ENCODE results near the gene PTPRG.

PTPRG gene

DNA sequence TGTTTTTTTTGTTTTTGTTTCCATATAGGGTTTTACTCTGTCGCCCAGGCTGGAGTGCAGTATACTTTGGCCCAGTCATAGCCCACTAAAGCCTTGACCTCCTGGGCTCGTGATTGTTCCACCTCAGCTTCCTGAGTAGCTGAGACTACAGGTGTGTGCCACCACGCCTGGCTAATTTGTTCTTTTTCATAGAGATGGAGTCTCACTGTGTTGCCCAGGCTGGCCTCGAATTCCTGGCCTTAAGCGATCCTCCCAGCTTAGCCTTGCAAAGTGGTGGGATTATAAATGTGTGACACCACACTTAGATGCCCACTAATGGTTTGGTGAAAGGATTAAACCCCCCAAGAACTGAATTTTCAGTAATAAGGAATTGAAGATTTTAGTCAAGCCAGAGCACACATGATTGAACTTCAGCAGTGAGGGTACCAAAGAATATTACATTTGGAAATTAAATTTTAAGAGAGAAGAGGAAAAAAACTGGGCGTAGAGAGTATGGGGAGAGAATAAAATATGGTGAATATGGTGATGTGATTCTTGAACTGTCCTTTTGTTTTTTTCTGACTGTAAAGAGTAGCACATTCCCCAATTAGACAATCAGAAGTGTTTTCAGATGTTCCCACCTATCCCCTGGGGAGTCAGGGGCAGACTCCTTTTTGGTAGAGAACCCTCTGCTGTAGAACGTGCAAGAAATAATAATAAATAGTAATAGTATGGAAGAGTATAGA is 208.1 kb downstream of the PTPRG start:
- no peaks in the 10 kb centered on the region for H3K9me3 ChIP-seq (ENCODE audit: control insufficient read depth, insufficient read depth, low read length)
- H3K4me3 ChIP-seq (ENCODE audit: low read depth, low read length) = no peak overlapping the region
- H3K4me1 ChIP-seq (ENCODE audit: control insufficient read depth, insufficient read depth, low read length) = peaks cover 11% of the 10 kb centered on the region
- no peaks in the 10 kb centered on the region for H3K36me3 ChIP-seq (ENCODE audit: control insufficient read depth, insufficient read depth, low read length)
- H3K27me3 ChIP-seq (ENCODE audit: control insufficient read depth, insufficient read depth, low read length) = no peaks in the 10 kb centered on the region
- no peak overlapping the region for H3K9ac ChIP-seq (ENCODE audit: low read depth, low read length)

- Histone ChIP-seq H3K4me1 (ENCODE audit: control insufficient read depth, insufficient read depth, low read length) (peaks cover 11% of the 10 kb centered on the region), H3K36me3 (ENCODE audit: control insufficient read depth, insufficient read depth, low read length) (no peaks in the 10 kb centered on the region), H3K4me3 (ENCODE audit: low read depth, low read length) (no peak overlapping the region), H3K9ac (ENCODE audit: low read depth, low read length) (no peak overlapping the region), H3K9me3 (ENCODE audit: control insufficient read depth, insufficient read depth, low read length) (no peaks in the 10 kb centered on the region), H3K27me3 (ENCODE audit: control insufficient read depth, insufficient read depth, low read length) (no peaks in the 10 kb centered on the region)
Observed at GRCh38 chr3:61771976-61772375, 210.6 kb downstream of the PTPRG start.

DNA sequence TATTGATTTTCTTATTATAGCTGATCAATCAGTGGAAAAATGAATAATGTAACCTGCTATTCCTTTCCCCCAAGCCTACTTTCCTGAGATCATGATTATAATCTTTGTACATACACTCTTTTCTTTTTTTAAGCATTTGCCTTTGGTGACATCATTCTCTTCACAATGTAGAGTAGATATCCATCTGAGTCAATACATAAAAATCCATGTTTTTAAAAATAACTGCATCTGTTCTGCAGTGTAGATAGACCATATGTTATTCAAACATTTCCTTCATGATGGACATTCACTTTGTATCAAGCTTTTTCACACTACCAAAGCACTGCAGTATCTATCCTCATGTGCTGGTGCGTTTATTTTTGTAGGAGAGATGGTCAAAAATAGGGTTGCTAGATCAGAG is 211.1 kb downstream of the PTPRG start:
- Histone ChIP-seq H3K9me3 (ENCODE audit: control insufficient read depth, insufficient read depth, low read length) (no peaks in the 10 kb centered on the region), H3K27me3 (ENCODE audit: control insufficient read depth, insufficient read depth, low read length) (no peaks in the 10 kb centered on the region), H3K9ac (ENCODE audit: low read depth, low read length) (no peak overlapping the region), H3K4me1 (ENCODE audit: control insufficient read depth, insufficient read depth, low read length) (peaks cover 11% of the 10 kb centered on the region), H3K36me3 (ENCODE audit: control insufficient read depth, insufficient read depth, low read length) (no peaks in the 10 kb centered on the region), H3K4me3 (ENCODE audit: low read depth, low read length) (no peak overlapping the region)

DNA sequence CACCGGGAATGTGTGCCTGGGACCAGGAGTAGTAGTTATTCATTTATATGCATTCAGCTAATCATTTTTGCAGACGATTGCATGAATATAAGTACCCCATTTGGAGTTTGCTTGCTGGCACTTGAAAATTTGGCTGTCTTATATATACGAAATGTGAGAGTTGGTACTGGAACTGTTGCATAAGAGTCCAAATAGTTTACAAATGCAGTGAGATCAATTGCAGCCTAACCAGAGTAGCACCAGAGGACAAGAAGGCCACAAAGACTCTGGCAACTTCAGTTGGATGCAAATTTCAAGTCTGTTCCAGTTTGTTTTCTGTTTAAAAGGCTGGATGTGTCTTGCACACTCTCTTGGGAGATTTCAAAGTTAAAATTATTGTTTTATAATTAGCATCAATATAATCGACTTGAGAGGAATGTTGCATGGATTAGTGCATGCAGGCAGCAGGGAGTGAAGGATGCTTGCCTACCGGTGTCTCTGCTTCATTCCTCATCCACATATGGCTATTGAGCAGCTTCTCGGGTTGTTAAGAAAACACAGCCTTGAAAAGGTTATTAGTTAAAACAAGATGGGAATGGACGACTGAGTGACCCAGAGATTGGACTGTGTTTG is 213.0 kb downstream of the PTPRG start:
- no peak overlapping the region for H3K4me3 ChIP-seq (ENCODE audit: low read depth, low read length)
- no peaks in the 10 kb centered on the region for H3K9me3 ChIP-seq (ENCODE audit: control insufficient read depth, insufficient read depth, low read length)
- H3K9ac ChIP-seq (ENCODE audit: low read depth, low read length) = no peak overlapping the region
- no peaks in the 10 kb centered on the region for H3K27me3 ChIP-seq (ENCODE audit: control insufficient read depth, insufficient read depth, low read length)
- H3K4me1 ChIP-seq (ENCODE audit: control insufficient read depth, insufficient read depth, low read length) = peaks cover 3% of the 10 kb centered on the region
- H3K36me3 ChIP-seq (ENCODE audit: control insufficient read depth, insufficient read depth, low read length) = no peaks in the 10 kb centered on the region

- Histone ChIP-seq H3K36me3 (ENCODE audit: control insufficient read depth, insufficient read depth, low read length) (no peaks in the 10 kb centered on the region), H3K9ac (ENCODE audit: low read depth, low read length) (no peak overlapping the region), H3K4me3 (ENCODE audit: low read depth, low read length) (no peak overlapping the region), H3K9me3 (ENCODE audit: control insufficient read depth, insufficient read depth, low read length) (no peaks in the 10 kb centered on the region), H3K27me3 (ENCODE audit: control insufficient read depth, insufficient read depth, low read length) (no peaks in the 10 kb centered on the region), H3K4me1 (ENCODE audit: control insufficient read depth, insufficient read depth, low read length) (no peaks in the 10 kb centered on the region)
Observed at GRCh38 chr3:61776390-61776789, 215.0 kb downstream of the PTPRG start.

GRCh38 chr3:61777483-61777882 is 216.1 kb downstream of the PTPRG start:
- no peaks in the 10 kb centered on the region for H3K27me3 ChIP-seq (ENCODE audit: control insufficient read depth, insufficient read depth, low read length)
- H3K4me1 ChIP-seq (ENCODE audit: control insufficient read depth, insufficient read depth, low read length) = no peaks in the 10 kb centered on the region
- H3K36me3 ChIP-seq (ENCODE audit: control insufficient read depth, insufficient read depth, low read length) = no peaks in the 10 kb centered on the region
- H3K9me3 ChIP-seq (ENCODE audit: control insufficient read depth, insufficient read depth, low read length) = no peaks in the 10 kb centered on the region
- H3K4me3 ChIP-seq (ENCODE audit: low read depth, low read length) = no peak overlapping the region
- H3K9ac ChIP-seq (ENCODE audit: low read depth, low read length) = no peak overlapping the region

GRCh38 chr3:61778095-61778494 is 216.7 kb downstream of the PTPRG start:
- no peak overlapping the region for H3K4me3 ChIP-seq (ENCODE audit: low read depth, low read length)

DNA sequence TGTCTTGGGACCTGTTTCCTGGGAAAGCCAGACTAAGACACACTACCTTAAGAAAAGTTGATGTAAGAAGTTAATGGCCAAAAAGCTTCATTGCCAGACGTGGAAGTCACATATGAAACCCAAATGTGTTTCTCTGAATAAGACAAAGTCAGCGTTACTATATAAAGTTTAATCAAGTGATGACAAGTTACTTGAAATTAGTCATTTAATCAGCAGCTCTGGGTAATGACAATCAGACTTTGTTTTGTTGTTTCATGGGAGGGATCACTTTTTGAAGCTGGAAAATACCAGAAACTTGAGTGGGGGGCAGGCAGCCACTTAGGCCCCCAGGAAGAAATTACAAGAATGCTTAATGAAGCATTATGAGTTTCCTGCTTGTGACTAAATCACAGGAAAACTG is 218.6 kb downstream of the PTPRG start:
- H3K9ac ChIP-seq (ENCODE audit: low read depth, low read length) = no peak overlapping the region
- no peaks in the 10 kb centered on the region for H3K27me3 ChIP-seq (ENCODE audit: control insufficient read depth, insufficient read depth, low read length)
- no peak overlapping the region for H3K4me3 ChIP-seq (ENCODE audit: low read depth, low read length)
- H3K4me1 ChIP-seq (ENCODE audit: control insufficient read depth, insufficient read depth, low read length) = no peaks in the 10 kb centered on the region
- H3K36me3 ChIP-seq (ENCODE audit: control insufficient read depth, insufficient read depth, low read length) = no peaks in the 10 kb centered on the region
- no peaks in the 10 kb centered on the region for H3K9me3 ChIP-seq (ENCODE audit: control insufficient read depth, insufficient read depth, low read length)

More at GRCh38 chr3:61778095-61778494, 216.7 kb downstream of the PTPRG start:
- Histone ChIP-seq H3K9me3 (ENCODE audit: control insufficient read depth, insufficient read depth, low read length) (no peaks in the 10 kb centered on the region), H3K36me3 (ENCODE audit: control insufficient read depth, insufficient read depth, low read length) (no peaks in the 10 kb centered on the region), H3K9ac (ENCODE audit: low read depth, low read length) (no peak overlapping the region), H3K27me3 (ENCODE audit: control insufficient read depth, insufficient read depth, low read length) (no peaks in the 10 kb centered on the region), H3K4me1 (ENCODE audit: control insufficient read depth, insufficient read depth, low read length) (no peaks in the 10 kb centered on the region)

- Histone ChIP-seq H3K9me3 (ENCODE audit: control insufficient read depth, insufficient read depth, low read length) (no peaks in the 10 kb centered on the region), H3K9ac (ENCODE audit: low read depth, low read length) (no peak overlapping the region), H3K4me3 (ENCODE audit: low read depth, low read length) (no peak overlapping the region), H3K36me3 (ENCODE audit: control insufficient read depth, insufficient read depth, low read length) (no peaks in the 10 kb centered on the region), H3K27me3 (ENCODE audit: control insufficient read depth, insufficient read depth, low read length) (no peaks in the 10 kb centered on the region), H3K4me1 (ENCODE audit: control insufficient read depth, insufficient read depth, low read length) (no peaks in the 10 kb centered on the region)
Observed at GRCh38 chr3:61780455-61781228, 219.3 kb downstream of the PTPRG start.

GRCh38 chr3:61783993-61784718 is 222.8 kb downstream of the PTPRG start:
- peaks cover 2% of the 10 kb centered on the region for H3K4me1 ChIP-seq (ENCODE audit: control insufficient read depth, insufficient read depth, low read length)
- H3K9me3 ChIP-seq (ENCODE audit: control insufficient read depth, insufficient read depth, low read length) = no peaks in the 10 kb centered on the region
- H3K9ac ChIP-seq (ENCODE audit: low read depth, low read length) = no peak overlapping the region
- H3K4me3 ChIP-seq (ENCODE audit: low read depth, low read length) = no peak overlapping the region
- H3K27me3 ChIP-seq (ENCODE audit: control insufficient read depth, insufficient read depth, low read length) = no peaks in the 10 kb centered on the region
- H3K36me3 ChIP-seq (ENCODE audit: control insufficient read depth, insufficient read depth, low read length) = no peaks in the 10 kb centered on the region

GRCh38 chr3:61788623-61789507 is 227.5 kb downstream of the PTPRG start:
- Histone ChIP-seq H3K9me3 (ENCODE audit: control insufficient read depth, insufficient read depth, low read length) (no peaks in the 10 kb centered on the region), H3K27me3 (ENCODE audit: control insufficient read depth, insufficient read depth, low read length) (no peaks in the 10 kb centered on the region), H3K4me1 (ENCODE audit: control insufficient read depth, insufficient read depth, low read length) (peaks cover 2% of the 10 kb centered on the region), H3K4me3 (ENCODE audit: low read depth, low read length) (no peak overlapping the region), H3K36me3 (ENCODE audit: control insufficient read depth, insufficient read depth, low read length) (no peaks in the 10 kb centered on the region), H3K9ac (ENCODE audit: low read depth, low read length) (no peak overlapping the region)
